ENCODE measurements around the gene SLC5A4.
"Not testable (repeated sequence)": the region's sequence is repeated elsewhere in the genome, so short reads cannot be mapped to it uniquely, and the experiment has no call there.

Gene SLC5A4

DNA sequence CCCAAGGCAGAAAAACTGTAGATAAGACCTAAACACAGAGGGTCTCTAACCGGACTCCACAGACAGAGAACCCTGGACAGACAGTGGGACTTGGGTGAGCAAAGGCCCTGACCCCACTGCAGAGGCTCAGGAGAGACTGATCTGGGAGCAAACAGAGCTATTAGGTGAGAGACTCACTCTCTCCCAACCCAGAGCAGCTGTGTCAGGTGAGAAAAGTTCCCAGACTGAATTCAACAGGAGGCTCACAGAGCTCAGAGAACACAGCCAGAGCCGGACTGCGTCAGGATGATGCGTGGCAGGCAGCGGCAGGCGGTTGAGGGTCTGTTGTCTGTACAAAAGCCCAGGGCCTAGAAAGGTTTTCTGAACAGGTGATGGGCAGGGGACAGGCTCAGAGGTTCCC, 55.8 kb downstream of the SLC5A4 start:
- DNase-seq = no peak

DNA sequence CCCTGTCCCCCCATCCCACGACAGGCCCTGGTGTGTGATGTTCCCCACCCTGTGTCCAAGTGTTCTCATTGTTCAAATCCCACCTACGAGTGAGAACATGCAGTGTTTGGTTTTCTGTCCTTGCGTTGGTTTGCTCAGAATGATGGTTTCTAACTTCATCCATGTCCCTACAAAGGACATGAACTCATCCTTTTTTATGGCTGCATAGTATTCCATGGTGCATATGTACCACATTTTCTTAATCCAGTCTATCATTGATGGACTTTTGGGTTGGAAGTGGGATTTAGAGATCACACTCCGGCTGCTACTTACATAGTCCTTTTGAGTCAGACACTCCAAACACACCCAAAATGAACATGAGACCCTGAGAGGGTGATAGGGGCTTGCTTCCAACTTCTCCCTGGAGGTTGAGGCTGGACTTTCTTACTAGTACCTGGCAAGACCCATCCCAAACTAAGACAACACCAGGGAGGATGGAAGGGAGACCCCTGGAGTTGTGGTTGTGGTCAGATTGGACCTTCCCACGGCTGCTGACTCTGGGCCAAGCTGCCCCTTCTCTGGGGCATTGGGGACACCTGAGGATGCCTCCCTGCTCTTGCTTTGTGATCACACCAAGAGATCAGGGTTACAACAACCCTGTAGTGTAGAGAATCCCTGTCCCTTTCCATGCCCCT, 57.5 kb downstream of the SLC5A4 start:
- not testable (repeated sequence) for DNase-seq

DNA sequence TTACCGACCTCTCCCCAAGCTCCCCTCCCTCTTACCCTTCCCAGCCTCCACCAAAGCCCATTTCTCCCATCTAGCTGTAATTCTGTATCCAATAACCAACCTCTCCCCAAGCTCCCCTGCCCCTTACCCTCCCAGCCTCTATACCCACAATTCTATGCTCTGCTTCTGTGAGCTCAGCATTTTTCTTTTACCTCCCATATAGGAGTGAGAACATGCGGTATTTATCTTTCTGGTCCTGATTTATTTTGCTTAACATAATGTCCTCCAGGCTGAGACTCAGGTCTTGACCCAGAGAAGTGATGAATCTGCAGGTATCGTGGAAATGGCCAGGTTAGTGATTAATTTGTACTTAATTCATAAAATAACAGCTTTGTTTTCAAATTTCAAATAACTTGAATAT, 59.2 kb downstream of the SLC5A4 start:
- DNase-seq = not testable (repeated sequence)

DNA sequence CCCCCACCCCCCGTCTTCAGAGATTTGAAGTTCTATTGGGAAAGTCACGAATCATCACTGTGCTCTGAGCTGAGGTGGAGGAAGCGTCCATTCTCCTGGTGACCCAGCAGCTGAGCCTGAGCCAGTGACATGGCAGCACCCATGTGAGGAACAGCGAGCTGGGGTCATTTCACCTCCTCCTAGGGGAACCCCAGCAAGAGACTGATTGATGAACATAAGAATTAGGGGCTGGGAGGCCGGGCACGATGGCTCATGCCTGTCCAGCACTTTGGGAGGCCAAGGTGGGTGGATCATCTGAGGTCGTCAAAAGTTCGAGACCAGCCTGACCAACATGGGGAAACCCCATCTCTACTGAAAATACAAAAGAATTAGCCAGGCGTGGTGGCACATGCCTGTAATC, 61.8 kb downstream of the SLC5A4 start:
- DNase-seq = not testable (repeated sequence)

DNA sequence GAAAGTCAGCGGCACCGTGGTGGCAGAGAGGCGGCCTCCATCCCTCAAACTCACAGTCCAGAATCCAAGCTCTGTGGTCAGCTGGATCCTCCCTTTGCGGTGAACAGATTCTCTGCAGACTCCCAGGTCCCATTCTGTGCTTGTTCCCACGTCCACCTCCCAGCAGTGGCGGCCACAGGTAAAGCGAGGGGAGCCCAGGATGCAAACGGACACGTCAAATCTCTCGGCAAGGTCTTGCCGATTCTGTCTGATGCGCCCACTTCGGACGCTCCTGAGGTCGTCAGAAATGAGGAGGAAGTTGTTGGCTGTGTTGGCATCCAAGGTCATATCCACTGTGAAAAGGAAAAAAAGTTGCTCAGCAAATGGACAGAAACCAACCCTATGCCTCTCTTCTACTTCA, 64.1 kb downstream of the SLC5A4 start:
- not testable (repeated sequence) for DNase-seq

DNA sequence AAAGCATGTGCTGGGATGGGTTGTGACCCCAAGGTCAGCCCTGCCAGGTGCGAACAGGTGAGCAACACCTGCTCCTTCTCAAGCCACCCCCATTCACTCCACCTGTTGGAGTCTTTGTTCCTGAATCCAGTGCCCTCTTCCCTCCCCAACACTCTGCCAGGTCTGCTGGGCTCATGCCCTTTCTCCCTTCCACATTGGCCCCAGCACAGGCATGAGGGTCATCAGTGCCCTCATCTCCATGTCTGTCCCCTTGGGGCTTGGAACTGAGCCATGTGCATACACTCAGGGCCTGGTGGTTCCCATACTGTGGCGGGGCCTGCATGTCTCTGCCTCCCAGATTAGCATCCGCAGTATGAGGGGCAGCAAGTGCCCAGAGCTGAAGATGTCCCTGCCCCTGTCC, 69.3 kb downstream of the SLC5A4 start:
- no peak for DNase-seq

DNA sequence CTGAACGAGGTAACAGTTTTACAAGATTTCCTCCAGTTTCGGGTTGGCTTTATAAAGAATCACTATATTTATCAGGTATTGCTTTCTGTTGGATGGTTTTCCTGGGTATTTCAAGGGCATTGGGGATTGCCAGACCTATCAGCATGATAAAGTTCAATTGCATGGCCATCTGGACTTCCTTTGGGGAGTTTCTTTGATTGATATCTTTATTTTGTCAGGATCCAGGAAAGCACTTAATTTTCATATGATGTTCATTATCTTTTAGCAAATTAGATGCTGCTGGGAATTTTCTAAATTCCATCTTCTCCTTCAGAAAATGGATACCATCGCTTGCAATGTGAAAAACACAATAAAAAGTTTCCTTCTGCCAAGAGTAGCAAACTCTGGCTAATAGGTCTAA, 71.5 kb downstream of the SLC5A4 start:
- DNase-seq = no peak

DNA sequence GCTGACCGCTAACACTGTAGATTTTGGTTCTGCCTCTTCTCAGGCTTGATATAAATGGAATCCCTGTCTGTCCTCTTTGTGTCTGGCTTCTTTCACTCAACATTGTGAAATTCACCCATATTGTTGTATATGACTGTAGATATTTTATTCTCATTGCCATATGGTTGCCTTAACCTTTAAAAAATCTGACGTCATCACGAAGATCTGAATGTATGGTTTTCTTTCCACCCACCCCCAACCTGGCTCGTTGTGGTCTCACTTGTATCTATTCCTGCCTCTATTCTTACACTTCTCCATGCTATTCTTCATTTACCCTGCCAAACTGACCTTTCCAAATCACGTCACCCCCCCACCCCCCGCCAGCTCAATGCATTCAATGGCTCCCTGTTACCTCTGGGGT, 74.1 kb downstream of the SLC5A4 start:
- no peak for DNase-seq

DNA sequence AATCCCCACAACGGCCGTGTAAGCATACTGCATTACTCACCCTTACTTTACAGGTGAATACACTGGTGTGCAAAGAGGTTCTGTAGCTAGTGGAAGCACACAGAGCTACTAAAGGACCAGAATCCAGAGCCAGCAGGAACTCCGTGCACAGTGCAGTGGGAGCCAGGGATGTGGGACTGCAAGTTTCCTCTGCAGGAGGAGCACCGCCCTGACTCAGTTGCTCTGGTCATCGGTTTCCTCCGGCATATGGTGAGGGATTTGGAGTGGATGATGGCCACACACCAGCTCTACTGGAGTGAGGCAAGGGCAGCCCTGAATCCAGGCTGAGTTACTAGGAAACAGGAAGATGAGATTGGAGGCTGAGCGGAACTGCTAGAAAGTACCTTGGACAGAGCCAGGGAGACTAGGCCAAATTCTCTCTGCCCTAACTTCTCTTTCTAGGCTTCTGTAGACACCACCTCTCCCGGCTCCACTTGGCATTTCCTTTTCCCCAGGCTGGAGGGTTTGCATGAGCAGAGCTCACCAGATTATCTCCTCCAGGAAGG, 77.9 kb downstream of the SLC5A4 start:
- no peak for DNase-seq

DNA sequence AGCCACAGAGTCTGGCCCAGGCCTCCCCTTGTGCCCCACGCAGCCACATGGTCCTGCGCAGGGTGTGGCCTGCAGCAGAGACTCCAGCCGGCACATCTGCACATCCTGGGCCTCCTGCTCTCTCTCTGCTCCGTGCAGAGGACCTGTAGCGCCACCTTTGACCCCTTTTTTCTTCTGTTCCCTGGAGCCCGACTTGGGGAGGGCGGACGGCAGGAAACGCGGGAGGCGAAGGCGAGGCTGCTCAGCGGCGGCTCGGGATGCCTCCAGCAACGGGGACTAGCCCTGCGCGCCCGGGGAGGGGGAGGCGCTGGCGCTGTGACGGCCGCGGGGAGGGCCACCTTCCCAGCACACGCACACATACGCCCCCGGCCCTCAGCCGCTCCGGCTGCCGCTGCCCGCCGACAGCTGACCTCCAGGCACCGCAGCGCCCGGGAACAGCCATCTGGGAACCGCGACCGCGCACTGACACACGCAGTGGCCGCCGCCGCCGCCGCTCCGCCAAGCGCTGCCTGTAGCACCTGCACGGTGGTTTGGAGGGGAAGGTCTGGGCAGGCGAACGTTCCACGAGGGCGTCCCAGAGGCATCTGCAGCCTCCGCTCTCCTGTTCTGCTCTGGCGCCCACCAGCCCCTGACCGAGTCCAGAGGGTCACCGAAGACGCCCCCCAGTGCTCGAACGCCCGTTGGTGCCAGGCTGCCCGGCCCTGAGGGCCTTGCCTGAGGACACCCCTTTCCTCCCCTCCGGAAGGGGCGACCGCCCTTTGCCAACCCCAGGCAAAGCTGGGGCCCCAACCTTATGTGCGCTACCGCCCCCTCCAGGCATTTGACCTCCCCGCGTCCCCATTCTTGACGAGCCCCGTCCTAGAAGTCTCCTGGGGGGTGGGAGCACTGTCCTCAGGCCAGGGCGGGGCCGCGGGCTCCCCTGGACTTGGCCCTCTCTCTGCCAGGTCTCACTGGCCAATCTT, 79.2 kb downstream of the SLC5A4 start:
- DNase-seq = no peak

DNA sequence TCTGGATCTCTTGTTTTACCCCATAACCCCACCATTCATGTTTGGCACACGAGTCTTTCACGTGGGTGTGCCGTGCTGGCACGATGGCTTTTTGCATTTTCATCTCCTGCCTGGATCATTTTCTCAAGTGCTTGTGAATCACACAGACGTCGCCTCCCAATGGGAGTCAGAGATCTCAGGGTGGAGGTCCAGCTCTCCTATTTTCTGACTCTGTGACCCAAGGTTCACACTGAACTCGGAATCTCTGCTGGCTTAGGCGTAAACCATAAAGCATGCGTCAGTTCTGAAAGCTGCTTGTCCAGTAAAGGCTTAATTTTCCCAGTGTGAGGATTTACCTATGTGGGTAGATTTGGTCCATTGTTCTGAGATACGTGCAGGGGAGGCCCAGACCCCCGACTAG, 80.0 kb downstream of the SLC5A4 start:
- DNase-seq = no peak

All from hematopoietic multipotent progenitor cell treated with erythropoietin and hydrocortisone succinate and interleukin-3 and kit ligand, for 8 days (in vitro differentiated cells).